ENCODE measurements around the gene MRS2. TPM values are rescaled to one million over a fixed set of nuclear protein-coding genes. Genes with fewer than 3 reads are reported as not detected.
A peak's percentile ranks its signal among the peaks of the same experiment; 100 is the strongest.

MRS2 gene
- total RNA-seq, 1 experiment from 2014 or later = 85.8 TPM

DNA sequence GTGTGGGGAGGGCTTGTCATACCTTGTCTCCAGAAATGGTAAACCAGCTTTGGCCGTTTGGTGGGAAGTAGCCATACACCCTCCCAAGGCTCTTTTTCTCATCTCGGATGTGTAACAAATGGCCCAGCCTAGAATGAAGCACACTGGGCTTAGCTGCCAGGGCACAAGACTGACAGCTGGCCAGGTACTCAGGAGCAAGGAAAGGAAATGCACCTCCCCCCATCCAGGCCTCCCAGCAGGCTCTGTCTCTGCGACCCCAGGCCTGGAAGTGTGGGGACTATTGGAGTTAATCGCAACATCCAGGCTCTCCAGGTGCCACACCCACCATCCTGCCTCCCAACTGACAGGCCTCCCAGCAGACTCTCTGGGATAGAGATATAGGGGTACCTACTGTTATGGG lies 43.0 kb downstream of the MRS2 start:
- Mint-ChIP-seq H3K4me3 (no peak overlapping the region), H3K4me1 (peaks cover 5 to 6% of the 10 kb centered on the region in 2 experiments), H3K36me3 (ENCODE audit: insufficient read depth in 1 of 3, low read depth in 3 of 3) (no peaks in the 10 kb centered on the region), H3K9me3 (no peaks in the 10 kb centered on the region), H3K27me3 (ENCODE audit: low read depth) (no peaks in the 10 kb centered on the region), H3K27ac (no peak overlapping the region)
- no peak overlapping the region for H3T11ph ChIP-seq (ENCODE audit: low read length)
- no peaks in the 10 kb centered on the region for H3K23me2 ChIP-seq (ENCODE audit: insufficient read length, low read depth, low read length, poor library complexity, severe bottlenecking)
- peak; percentile 50 for DNase-seq
- H4K91ac ChIP-seq (ENCODE audit: insufficient read length, low read depth, low read length) = no peak overlapping the region
- no peaks in the 10 kb centered on the region for H3K9me3 ChIP-seq (ENCODE audit: control insufficient read depth, low read depth, low read length)
- no peak overlapping the region for H3K9ac ChIP-seq (ENCODE audit: extremely low read depth, insufficient read length, low read length)
- no peak overlapping the region for H3K27ac ChIP-seq (ENCODE audit: insufficient read length, low read depth, low read length)
- no peak overlapping the region for H4K5ac ChIP-seq (ENCODE audit: insufficient read length, low read depth, low read length)
- H3K56ac ChIP-seq (ENCODE audit: insufficient read length, low read depth, low read length) = no peak overlapping the region
- no peaks in the 10 kb centered on the region for H3K79me2 ChIP-seq (ENCODE audit: insufficient read depth, low read length)
- H2BK5ac ChIP-seq (ENCODE audit: insufficient read length, low read length) = no peak overlapping the region
- no peak overlapping the region for H3K18ac ChIP-seq (ENCODE audit: insufficient read length, low read depth, low read length)
- no peak overlapping the region for H3K4ac ChIP-seq (ENCODE audit: low read depth, low read length)
- 0 out of 2 replicates have a peak, but pooled peaks cover 7% of the 10 kb centered on the region for H3K4me1 ChIP-seq (ENCODE audit: insufficient read depth, low read length)
- no CpG with 5 or more reads among the region's 4 CpGs for WGBS (ENCODE audit: extremely low coverage, insufficient read length, low lambda C conversion rate)
- no peak overlapping the region for H3K23ac ChIP-seq (ENCODE audit: insufficient read length, low read depth, low read length)
- no peaks in the 10 kb centered on the region for H3K79me1 ChIP-seq (ENCODE audit: insufficient read depth, low read depth, low read length, poor library complexity, severe bottlenecking)
- H3K27me3 ChIP-seq (ENCODE audit: insufficient read depth, low read length) = no peaks in the 10 kb centered on the region
- no peak overlapping the region for H2AK5ac ChIP-seq (ENCODE audit: insufficient read length, low read length)
- no peak overlapping the region for H2AFZ ChIP-seq (ENCODE audit: low read length)
- H2BK120ac ChIP-seq (ENCODE audit: low read depth, low read length, poor library complexity, severe bottlenecking) = no peak overlapping the region
- TF ChIP-seq, protein P1, sequence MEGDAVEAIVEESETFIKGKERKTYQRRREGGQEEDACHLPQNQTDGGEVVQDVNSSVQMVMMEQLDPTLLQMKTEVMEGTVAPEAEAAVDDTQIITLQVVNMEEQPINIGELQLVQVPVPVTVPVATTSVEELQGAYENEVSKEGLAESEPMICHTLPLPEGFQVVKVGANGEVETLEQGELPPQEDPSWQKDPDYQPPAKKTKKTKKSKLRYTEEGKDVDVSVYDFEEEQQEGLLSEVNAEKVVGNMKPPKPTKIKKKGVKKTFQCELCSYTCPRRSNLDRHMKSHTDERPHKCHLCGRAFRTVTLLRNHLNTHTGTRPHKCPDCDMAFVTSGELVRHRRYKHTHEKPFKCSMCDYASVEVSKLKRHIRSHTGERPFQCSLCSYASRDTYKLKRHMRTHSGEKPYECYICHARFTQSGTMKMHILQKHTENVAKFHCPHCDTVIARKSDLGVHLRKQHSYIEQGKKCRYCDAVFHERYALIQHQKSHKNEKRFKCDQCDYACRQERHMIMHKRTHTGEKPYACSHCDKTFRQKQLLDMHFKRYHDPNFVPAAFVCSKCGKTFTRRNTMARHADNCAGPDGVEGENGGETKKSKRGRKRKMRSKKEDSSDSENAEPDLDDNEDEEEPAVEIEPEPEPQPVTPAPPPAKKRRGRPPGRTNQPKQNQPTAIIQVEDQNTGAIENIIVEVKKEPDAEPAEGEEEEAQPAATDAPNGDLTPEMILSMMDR (conservative IDR thresholded peaks at IDR 0.05) = no peak
- no peak overlapping the region for H2BK20ac ChIP-seq (ENCODE audit: low read depth, low read length, poor library complexity, severe bottlenecking)
- H2BK12ac ChIP-seq (ENCODE audit: insufficient read length, low read depth, low read length) = no peak overlapping the region
- no peak overlapping the region for H2BK15ac ChIP-seq (ENCODE audit: low read depth, low read length)
- H3K4me2 ChIP-seq (ENCODE audit: insufficient read depth, insufficient read length, low read length) = no peak overlapping the region
- no peak overlapping the region for H4K8ac ChIP-seq (replicated peaks; ENCODE audit: insufficient read length, low read depth, low read length)
- no peaks in the 10 kb centered on the region for H4K20me1 ChIP-seq (ENCODE audit: control insufficient read depth, insufficient read depth, insufficient read length)
- H3K14ac ChIP-seq (ENCODE audit: insufficient read depth, low read length) = no peak overlapping the region

Data from H9 (cell line).